ENCODE results near the gene GGCX.
"Not testable (repeated sequence)": the region's sequence is repeated elsewhere in the genome, so short reads cannot be mapped to it uniquely, and the experiment has no call there.

GGCX gene

GRCh38 chr2:85561280-85562212 lies at the start of gene GGCX:
Gene GGCX (minus strand): TSS chr2:85561493. CDS start chr2:85561428, 65 bp downstream.
- Histone ChIP-seq H3K9ac (ENCODE audit: low read depth, low read length) (peak within 1 kb of the TSS; percentile 96), H3K9me3 (ENCODE audit: control insufficient read depth, insufficient read depth, low read length) (no peaks in the 10 kb centered on the region), H3K4me3 (ENCODE audit: low read depth, low read length) (peak within 1 kb of the TSS; percentile 93), H3K4me1 (ENCODE audit: control insufficient read depth, insufficient read depth, low read length) (no peaks in the 10 kb centered on the region), H3K27ac (ENCODE audit: low read depth, low read length) (peak within 1 kb of the TSS; percentile 97), H3K27me3 (ENCODE audit: control insufficient read depth, insufficient read depth, low read length) (no peaks in the 10 kb centered on the region), H3K36me3 (ENCODE audit: control insufficient read depth, insufficient read depth, low read length) (peaks cover 26% of the 10 kb centered on the region)

DNA sequence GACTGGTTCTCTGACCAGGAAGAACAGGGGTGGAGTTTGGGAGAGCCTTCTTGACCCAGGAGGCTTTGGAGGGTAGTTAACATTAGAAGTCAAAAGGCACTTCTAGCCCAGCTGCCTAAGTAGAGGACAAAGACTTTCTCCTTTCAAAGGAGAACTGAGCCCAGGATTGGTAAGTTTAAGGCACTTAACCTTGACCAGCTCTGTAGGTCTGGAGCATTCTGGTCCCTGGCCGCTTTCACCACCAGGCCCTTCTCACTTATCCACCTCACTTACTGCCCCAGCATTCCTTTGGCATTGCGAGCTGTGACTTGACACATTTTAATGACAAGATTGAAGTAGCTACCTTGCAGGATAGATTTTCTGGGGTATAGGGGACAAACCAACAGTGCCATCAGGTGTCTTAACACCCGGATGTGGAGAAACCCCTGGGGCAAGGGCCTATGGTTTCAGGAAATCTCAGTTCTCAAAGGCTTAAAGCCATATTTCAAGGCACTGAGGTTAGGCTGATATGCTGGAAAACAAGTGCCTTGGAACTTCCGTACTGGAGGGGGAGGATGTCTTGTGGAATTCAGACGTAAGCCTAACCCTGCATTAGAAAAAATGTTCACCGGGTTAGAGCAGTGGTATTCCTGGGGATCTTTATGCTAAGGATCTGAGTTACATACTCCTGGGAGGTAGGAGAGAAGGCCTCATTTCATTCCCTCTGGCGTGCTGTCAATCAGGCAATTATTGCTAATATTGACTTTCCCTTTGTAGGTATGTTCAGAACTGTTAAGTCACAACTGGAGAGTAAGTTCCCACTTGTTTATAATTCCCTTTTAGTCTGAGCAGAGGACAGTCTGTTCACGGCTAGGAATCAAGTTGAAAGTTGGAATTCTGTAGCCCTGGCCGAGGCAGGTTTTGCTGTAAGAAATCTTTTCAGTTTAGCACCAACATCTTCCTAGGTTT lies 46.2 kb upstream of the GGCX start:
- no peak overlapping the region for H3K4me3 ChIP-seq (ENCODE audit: low read depth, low read length)
- no peak overlapping the region for H3K9ac ChIP-seq (ENCODE audit: low read depth, low read length)
- no peaks in the 10 kb centered on the region for H3K9me3 ChIP-seq (ENCODE audit: control insufficient read depth, insufficient read depth, low read length)
- H3K27me3 ChIP-seq (ENCODE audit: control insufficient read depth, insufficient read depth, low read length) = no peaks in the 10 kb centered on the region
- H3K4me1 ChIP-seq (ENCODE audit: control insufficient read depth, insufficient read depth, low read length) = peaks cover 3% of the 10 kb centered on the region; the same call in 1 of the 2 replicates
- H3K27ac ChIP-seq (ENCODE audit: low read depth, low read length) = no peak overlapping the region
- H3K36me3 ChIP-seq (ENCODE audit: control insufficient read depth, insufficient read depth, low read length) = peaks cover 31% of the 10 kb centered on the region

GRCh38 chr2:85606116-85606455 lies 44.8 kb upstream of the GGCX start:
- no peak overlapping the region for H3K4me3 ChIP-seq (ENCODE audit: low read depth, low read length)
- H3K27ac ChIP-seq (ENCODE audit: low read depth, low read length) = no peak overlapping the region
- no peaks in the 10 kb centered on the region for H3K27me3 ChIP-seq (ENCODE audit: control insufficient read depth, insufficient read depth, low read length)
- H3K36me3 ChIP-seq (ENCODE audit: control insufficient read depth, insufficient read depth, low read length) = peaks cover 31% of the 10 kb centered on the region
- H3K9me3 ChIP-seq (ENCODE audit: control insufficient read depth, insufficient read depth, low read length) = no peaks in the 10 kb centered on the region
- peaks cover 3% of the 10 kb centered on the region; the same call in 1 of the 2 replicates for H3K4me1 ChIP-seq (ENCODE audit: control insufficient read depth, insufficient read depth, low read length)
- no peak overlapping the region for H3K9ac ChIP-seq (ENCODE audit: low read depth, low read length)

DNA sequence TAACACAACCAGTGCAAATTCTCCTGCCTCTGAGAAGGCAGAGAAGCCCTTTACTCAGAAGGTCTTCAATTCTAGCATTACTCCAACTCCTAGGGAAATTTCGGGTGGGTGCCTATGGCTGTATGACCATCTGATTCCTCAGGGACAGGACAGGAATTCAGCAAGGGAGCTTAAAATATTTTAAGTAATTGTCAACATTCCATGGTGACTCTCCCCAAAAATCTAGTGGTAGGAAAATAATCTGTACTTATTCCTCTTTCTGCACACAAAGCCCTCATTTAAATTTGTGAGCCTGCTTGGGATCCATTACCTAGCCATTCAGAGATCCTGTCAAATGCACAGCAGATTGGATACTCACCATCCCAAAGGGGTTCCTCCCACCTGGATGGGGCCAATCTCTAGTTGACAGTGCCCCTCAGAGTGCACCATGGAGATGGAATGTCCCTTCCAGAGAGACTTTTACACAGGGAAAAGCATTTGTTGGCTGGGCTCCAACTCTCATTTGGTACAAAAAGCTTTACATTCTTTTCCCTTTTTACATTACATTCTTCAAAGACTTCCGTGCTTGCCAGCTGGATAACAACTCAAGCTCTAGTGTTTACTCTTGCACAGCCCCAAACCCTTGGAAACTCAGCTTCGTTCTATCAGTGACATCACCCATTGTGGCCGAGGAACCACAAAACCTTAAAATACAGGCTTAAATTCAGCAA lies 44.3 kb upstream of the GGCX start:
- Histone ChIP-seq H3K9ac (ENCODE audit: low read depth, low read length) (no peak overlapping the region), H3K27me3 (ENCODE audit: control insufficient read depth, insufficient read depth, low read length) (no peaks in the 10 kb centered on the region), H3K4me3 (ENCODE audit: low read depth, low read length) (no peak overlapping the region), H3K4me1 (ENCODE audit: control insufficient read depth, insufficient read depth, low read length) (peaks cover 3% of the 10 kb centered on the region; the same call in 1 of the 2 replicates), H3K36me3 (ENCODE audit: control insufficient read depth, insufficient read depth, low read length) (peaks cover 33% of the 10 kb centered on the region), H3K9me3 (ENCODE audit: control insufficient read depth, insufficient read depth, low read length) (no peaks in the 10 kb centered on the region), H3K27ac (ENCODE audit: low read depth, low read length) (no peak overlapping the region)

DNA sequence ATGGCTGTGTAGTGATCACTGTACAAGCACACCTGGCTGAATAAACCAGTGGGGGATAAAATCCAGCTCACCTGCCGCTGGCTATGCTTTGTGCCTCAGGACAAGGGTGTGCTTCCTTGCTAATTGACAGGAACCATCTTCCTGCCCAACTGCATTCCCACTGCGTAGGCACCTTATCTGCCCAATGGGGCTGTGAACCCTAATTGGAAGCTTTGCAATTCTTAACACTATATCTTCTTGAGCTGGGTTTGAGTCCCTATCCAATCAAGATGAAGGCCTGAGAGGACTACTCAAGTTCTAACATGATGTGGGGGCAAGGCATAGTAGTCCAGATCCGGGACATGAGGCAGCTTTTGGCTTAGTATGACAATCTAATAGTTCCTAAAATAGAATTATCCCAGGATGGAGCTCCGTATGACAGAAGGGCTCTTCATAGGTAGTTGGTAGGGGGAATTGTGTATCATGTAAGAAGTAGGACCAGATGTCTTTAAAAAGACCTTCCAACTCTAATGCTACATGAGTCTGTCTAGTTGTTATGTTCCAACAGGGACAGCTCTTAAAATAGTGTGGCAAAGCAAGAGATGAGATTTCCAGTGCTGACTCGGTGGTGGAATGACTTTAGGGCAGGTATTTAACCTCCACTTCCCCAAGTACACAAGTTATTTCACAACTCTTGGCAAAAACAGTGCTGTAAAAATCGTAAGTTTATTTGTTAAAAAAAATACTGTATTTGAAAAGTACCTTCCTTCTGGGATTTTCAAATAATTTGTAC lies 43.5 kb upstream of the GGCX start:
- no peak overlapping the region for H3K27ac ChIP-seq (ENCODE audit: low read depth, low read length)
- peaks cover 32% of the 10 kb centered on the region for H3K36me3 ChIP-seq (ENCODE audit: control insufficient read depth, insufficient read depth, low read length)
- H3K4me1 ChIP-seq (ENCODE audit: control insufficient read depth, insufficient read depth, low read length) = peaks cover 3% of the 10 kb centered on the region; the same call in 1 of the 2 replicates
- no peaks in the 10 kb centered on the region for H3K27me3 ChIP-seq (ENCODE audit: control insufficient read depth, insufficient read depth, low read length)
- no peak overlapping the region for H3K4me3 ChIP-seq (ENCODE audit: low read depth, low read length)
- no peaks in the 10 kb centered on the region for H3K9me3 ChIP-seq (ENCODE audit: control insufficient read depth, insufficient read depth, low read length)
- no peak overlapping the region for H3K9ac ChIP-seq (ENCODE audit: low read depth, low read length)

- H3K36me3 ChIP-seq (ENCODE audit: control insufficient read depth, insufficient read depth, low read length) = peaks cover 27% of the 10 kb centered on the region
- not testable (repeated sequence) for H3K27ac ChIP-seq (ENCODE audit: low read depth, low read length); H3K27me3 ChIP-seq (ENCODE audit: control insufficient read depth, insufficient read depth, low read length); H3K4me1 ChIP-seq (ENCODE audit: control insufficient read depth, insufficient read depth, low read length); H3K4me3 ChIP-seq (ENCODE audit: low read depth, low read length); H3K9me3 ChIP-seq (ENCODE audit: control insufficient read depth, insufficient read depth, low read length); H3K9ac ChIP-seq (ENCODE audit: low read depth, low read length)
These were observed 42.8 kb upstream of the GGCX start for GRCh38 chr2:85604133-85604444.

DNA sequence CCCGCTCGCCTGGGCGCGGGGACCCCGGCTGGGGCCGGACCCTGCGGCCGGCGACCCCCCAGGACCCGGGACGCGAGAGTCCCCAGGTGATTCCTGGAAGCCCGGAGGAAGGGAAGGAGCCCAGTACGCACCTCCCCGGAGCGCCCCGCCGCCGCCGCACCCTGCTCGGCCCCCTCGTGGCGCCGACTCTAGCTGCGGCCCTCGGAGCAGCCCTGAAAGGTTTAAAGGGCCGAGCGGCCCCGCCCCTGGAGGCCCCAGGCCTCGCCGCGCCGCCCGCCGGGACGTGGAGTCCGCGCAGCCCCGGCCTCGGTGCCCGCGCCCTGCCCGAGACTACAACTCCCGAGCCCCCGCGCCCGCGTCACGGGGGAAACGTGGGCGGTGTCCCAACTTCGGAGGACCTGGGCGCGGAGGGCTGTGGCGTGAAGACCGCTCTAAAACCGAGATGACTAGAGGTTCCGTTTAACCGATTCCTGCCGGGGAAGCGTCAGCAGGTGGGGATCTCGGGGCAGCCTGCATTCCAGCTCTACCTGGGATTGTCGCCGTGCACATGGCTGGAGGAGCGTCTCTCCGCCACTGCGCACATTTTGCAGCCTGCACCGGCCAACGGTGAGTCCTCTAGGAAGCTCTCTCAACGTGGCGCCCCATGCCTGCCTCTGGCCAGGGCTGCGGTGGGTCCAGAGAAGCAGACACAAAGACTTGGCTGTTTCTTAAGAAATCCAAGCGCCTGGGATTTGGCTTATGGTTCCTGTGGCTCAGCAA lies 41.4 kb upstream of the GGCX start, which contains the start of gene TMEM150A:
Gene TMEM150A (minus strand): TSS at position 223 of the 759 bp plus-strand sequence. CDS start 750 bp downstream, outside the sequence.
- Histone ChIP-seq H3K27ac (ENCODE audit: low read depth, low read length) (peak within 1 kb of the TSS; percentile 66), H3K9ac (ENCODE audit: low read depth, low read length) (peak within 1 kb of the TSS; percentile 12), H3K27me3 (ENCODE audit: control insufficient read depth, insufficient read depth, low read length) (no peaks in the 10 kb centered on the region), H3K36me3 (ENCODE audit: control insufficient read depth, insufficient read depth, low read length) (peaks cover 24% of the 10 kb centered on the region), H3K9me3 (ENCODE audit: control insufficient read depth, insufficient read depth, low read length) (no peaks in the 10 kb centered on the region), H3K4me1 (ENCODE audit: control insufficient read depth, insufficient read depth, low read length) (peaks cover 3% of the 10 kb centered on the region; the same call in 1 of the 2 replicates), H3K4me3 (ENCODE audit: low read depth, low read length) (peak within 1 kb of the TSS; percentile 76)

DNA sequence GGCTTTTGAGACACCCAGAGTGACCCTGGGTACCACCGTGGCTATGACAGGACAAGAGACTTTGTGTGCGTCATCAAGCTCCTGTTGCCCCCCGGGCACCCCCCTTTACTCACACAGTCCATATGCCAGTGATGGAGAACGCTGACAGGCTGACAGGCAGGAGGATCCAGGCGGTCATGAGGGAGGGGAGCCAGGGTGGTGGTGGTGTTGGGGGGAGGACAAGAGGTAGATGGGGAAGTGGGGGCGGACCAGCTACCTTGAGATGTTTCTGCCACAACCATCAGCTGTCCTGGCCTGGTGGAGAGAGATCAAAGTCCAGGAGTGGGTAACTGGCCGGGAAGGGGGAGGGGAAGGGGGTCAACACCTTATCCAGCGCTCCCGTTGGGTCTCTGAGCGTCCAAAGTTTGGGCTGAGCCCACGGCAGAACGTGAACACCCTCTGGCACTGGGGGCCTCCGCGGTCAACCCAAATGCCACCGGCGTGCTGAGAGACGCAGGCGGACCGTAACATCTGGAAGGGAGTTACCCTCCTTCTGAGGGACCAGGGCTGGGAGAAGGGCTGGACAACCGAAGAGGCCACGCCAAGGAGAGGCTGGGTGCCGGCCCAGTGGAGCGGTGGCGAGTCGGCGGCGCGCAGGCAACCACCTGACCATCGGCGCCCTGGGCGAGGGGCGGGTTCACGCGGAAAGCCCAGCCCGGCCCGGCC lies 40.6 kb upstream of the GGCX start:
- H3K27me3 ChIP-seq (ENCODE audit: control insufficient read depth, insufficient read depth, low read length) = no peaks in the 10 kb centered on the region
- H3K9me3 ChIP-seq (ENCODE audit: control insufficient read depth, insufficient read depth, low read length) = no peaks in the 10 kb centered on the region
- peaks cover 3% of the 10 kb centered on the region; the same call in 1 of the 2 replicates for H3K4me1 ChIP-seq (ENCODE audit: control insufficient read depth, insufficient read depth, low read length)
- H3K27ac ChIP-seq (ENCODE audit: low read depth, low read length) = peak overlapping the region; percentile 66
- peak overlapping the region; percentile 76 for H3K4me3 ChIP-seq (ENCODE audit: low read depth, low read length)
- peaks cover 24% of the 10 kb centered on the region for H3K36me3 ChIP-seq (ENCODE audit: control insufficient read depth, insufficient read depth, low read length)
- no peak overlapping the region; the same call in 1 of the 2 replicates for H3K9ac ChIP-seq (ENCODE audit: low read depth, low read length)
